ENCODE results near the gene TAF13.
"Not testable (repeated sequence)": the region's sequence is repeated elsewhere in the genome, so short reads cannot be mapped to it uniquely, and the experiment has no call there.

TAF13 gene

GRCh38 chr1:109052145-109052544 lies 23.7 kb downstream of the TAF13 start:
- not testable (repeated sequence) for H3K4me1 ChIP-seq (ENCODE audit: control insufficient read depth in 2 of 2, insufficient read depth in 2 of 2, low read length in 2 of 2); H3K9ac ChIP-seq (ENCODE audit: low read depth in 1 of 2, low read length in 2 of 2); H3K27ac ChIP-seq (ENCODE audit: low read depth in 2 of 2, low read length in 2 of 2); H3K4me3 ChIP-seq (ENCODE audit: low read length in 2 of 2); H3K27me3 ChIP-seq (ENCODE audit: control insufficient read depth in 2 of 2, insufficient read depth in 2 of 2, low read length in 2 of 2); H3K36me3 ChIP-seq (ENCODE audit: control insufficient read depth in 2 of 2, insufficient read depth in 2 of 2, low read length in 2 of 2); H3K9me3 ChIP-seq (ENCODE audit: control insufficient read depth in 2 of 2, low read length in 2 of 2)

GRCh38 chr1:109050228-109050995 lies 25.4 kb downstream of the TAF13 start:
- no peaks in the 10 kb centered on the region for H3K9me3 ChIP-seq (ENCODE audit: control insufficient read depth in 2 of 2, low read length in 2 of 2)
- no peaks in the 10 kb centered on the region for H3K36me3 ChIP-seq (ENCODE audit: control insufficient read depth in 2 of 2, insufficient read depth in 2 of 2, low read length in 2 of 2)
- H3K27ac ChIP-seq (ENCODE audit: low read depth in 2 of 2, low read length in 2 of 2): no peak overlapping the region
- H3K4me1 ChIP-seq (ENCODE audit: control insufficient read depth in 2 of 2, insufficient read depth in 2 of 2, low read length in 2 of 2): no peaks in the 10 kb centered on the region
- H3K27me3 ChIP-seq (ENCODE audit: control insufficient read depth in 2 of 2, insufficient read depth in 2 of 2, low read length in 2 of 2): no peaks in the 10 kb centered on the region
- no peak overlapping the region for H3K9ac ChIP-seq (ENCODE audit: low read depth in 1 of 2, low read length in 2 of 2)
- H3K4me3 ChIP-seq (ENCODE audit: low read length in 2 of 2): no peak overlapping the region

- Histone ChIP-seq H3K27ac (ENCODE audit: low read depth in 2 of 2, low read length in 2 of 2) (no peak overlapping the region), H3K9me3 (ENCODE audit: control insufficient read depth in 2 of 2, low read length in 2 of 2) (no peaks in the 10 kb centered on the region), H3K4me1 (ENCODE audit: control insufficient read depth in 2 of 2, insufficient read depth in 2 of 2, low read length in 2 of 2) (no peaks in the 10 kb centered on the region)
Observed at GRCh38 chr1:109048335-109048734, 27.5 kb downstream of the TAF13 start.

GRCh38 chr1:109047339-109047738 lies 28.5 kb downstream of the TAF13 start:
- H3K4me1 ChIP-seq (ENCODE audit: control insufficient read depth in 2 of 2, insufficient read depth in 2 of 2, low read length in 2 of 2): peaks cover 0 to 3% of the 10 kb centered on the region in 2 donors
- no peaks in the 10 kb centered on the region for H3K9me3 ChIP-seq (ENCODE audit: control insufficient read depth in 2 of 2, low read length in 2 of 2)
- no peak overlapping the region for H3K4me3 ChIP-seq (ENCODE audit: low read length in 2 of 2)
- H3K27me3 ChIP-seq (ENCODE audit: control insufficient read depth in 2 of 2, insufficient read depth in 2 of 2, low read length in 2 of 2): no peaks in the 10 kb centered on the region
- H3K36me3 ChIP-seq (ENCODE audit: control insufficient read depth in 2 of 2, insufficient read depth in 2 of 2, low read length in 2 of 2): no peaks in the 10 kb centered on the region
- no peak overlapping the region for H3K27ac ChIP-seq (ENCODE audit: low read depth in 2 of 2, low read length in 2 of 2)
- no peak overlapping the region for H3K9ac ChIP-seq (ENCODE audit: low read depth in 1 of 2, low read length in 2 of 2)

More at GRCh38 chr1:109048335-109048734, 27.5 kb downstream of the TAF13 start:
- H3K27me3 ChIP-seq (ENCODE audit: control insufficient read depth in 2 of 2, insufficient read depth in 2 of 2, low read length in 2 of 2): no peaks in the 10 kb centered on the region
- H3K9ac ChIP-seq (ENCODE audit: low read depth in 1 of 2, low read length in 2 of 2): no peak overlapping the region
- no peaks in the 10 kb centered on the region for H3K36me3 ChIP-seq (ENCODE audit: control insufficient read depth in 2 of 2, insufficient read depth in 2 of 2, low read length in 2 of 2)
- H3K4me3 ChIP-seq (ENCODE audit: low read length in 2 of 2): no peak overlapping the region

GRCh38 chr1:109046671-109047070 lies 29.1 kb downstream of the TAF13 start:
- Histone ChIP-seq H3K36me3 (ENCODE audit: control insufficient read depth in 2 of 2, insufficient read depth in 2 of 2, low read length in 2 of 2) (no peaks in the 10 kb centered on the region), H3K4me1 (ENCODE audit: control insufficient read depth in 2 of 2, insufficient read depth in 2 of 2, low read length in 2 of 2) (peaks cover 0 to 3% of the 10 kb centered on the region in 2 donors), H3K27ac (ENCODE audit: low read depth in 2 of 2, low read length in 2 of 2) (no peak overlapping the region), H3K9me3 (ENCODE audit: control insufficient read depth in 2 of 2, low read length in 2 of 2) (no peaks in the 10 kb centered on the region), H3K9ac (ENCODE audit: low read depth in 1 of 2, low read length in 2 of 2) (no peak overlapping the region), H3K27me3 (ENCODE audit: control insufficient read depth in 2 of 2, insufficient read depth in 2 of 2, low read length in 2 of 2) (no peaks in the 10 kb centered on the region), H3K4me3 (ENCODE audit: low read length in 2 of 2) (no peak overlapping the region)

GRCh38 chr1:109045595-109045994 lies 30.2 kb downstream of the TAF13 start:
- H3K27me3 ChIP-seq (ENCODE audit: control insufficient read depth in 2 of 2, insufficient read depth in 2 of 2, low read length in 2 of 2): no peaks in the 10 kb centered on the region
- H3K4me3 ChIP-seq (ENCODE audit: low read length in 2 of 2): no peak overlapping the region
- no peak overlapping the region for H3K9ac ChIP-seq (ENCODE audit: low read depth in 1 of 2, low read length in 2 of 2)
- no peaks in the 10 kb centered on the region for H3K9me3 ChIP-seq (ENCODE audit: control insufficient read depth in 2 of 2, low read length in 2 of 2)
- no peaks in the 10 kb centered on the region for H3K36me3 ChIP-seq (ENCODE audit: control insufficient read depth in 2 of 2, insufficient read depth in 2 of 2, low read length in 2 of 2)
- no peak overlapping the region for H3K27ac ChIP-seq (ENCODE audit: low read depth in 2 of 2, low read length in 2 of 2)
- H3K4me1 ChIP-seq (ENCODE audit: control insufficient read depth in 2 of 2, insufficient read depth in 2 of 2, low read length in 2 of 2): peaks cover 0 to 3% of the 10 kb centered on the region in 2 donors

DNA sequence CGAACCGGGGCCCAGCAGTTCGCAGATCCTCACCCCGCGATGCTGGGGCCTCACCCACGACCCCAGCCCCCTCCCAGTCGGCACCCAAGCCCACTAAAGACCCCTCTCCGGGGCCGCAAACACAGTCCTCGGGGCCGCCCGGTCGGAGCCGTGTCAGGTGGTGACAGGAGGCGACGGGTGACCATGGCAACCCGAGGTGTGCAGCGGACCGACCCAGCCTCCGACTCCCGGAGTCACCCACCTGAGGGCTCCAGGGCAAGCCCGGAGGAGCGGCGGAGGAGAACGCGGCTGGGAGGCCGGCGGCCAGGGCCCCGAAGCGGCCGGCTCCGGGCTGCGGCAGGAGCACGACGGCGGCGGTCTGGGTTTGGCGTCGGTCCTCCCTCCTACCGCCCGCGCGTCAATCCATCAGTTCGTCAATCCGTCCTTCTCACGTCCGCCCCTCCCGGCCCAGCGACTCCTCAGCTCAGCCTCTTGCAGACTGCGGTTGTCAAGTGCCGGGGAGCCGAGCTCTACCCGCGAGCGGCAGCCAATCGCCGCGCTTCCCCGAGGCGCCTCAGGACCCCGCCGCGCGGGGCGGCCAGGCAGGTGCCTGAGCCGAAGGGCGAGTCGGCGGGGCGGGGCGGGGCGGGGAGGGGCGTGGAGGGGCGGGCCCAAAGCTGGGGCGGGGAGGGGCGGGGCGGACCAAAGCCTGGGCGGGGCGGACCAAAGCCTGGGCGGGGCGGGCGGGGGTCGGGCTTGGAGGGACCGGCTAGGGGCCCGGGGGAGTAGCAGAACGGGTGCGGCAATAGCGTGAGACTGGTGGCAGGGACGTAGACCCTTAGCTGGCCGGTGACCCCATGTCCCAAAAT lies 34.0 kb downstream of the TAF13 start, which contains the start of gene WDR47:
Gene WDR47 (minus strand): TSS at position 482 of the 848 bp plus-strand sequence. CDS start 18,590 bp downstream, outside the sequence.
- Histone ChIP-seq H3K36me3 (ENCODE audit: control insufficient read depth in 2 of 2, insufficient read depth in 2 of 2, low read length in 2 of 2) (no peaks in the 10 kb centered on the region), H3K4me3 (ENCODE audit: low read length in 2 of 2) (peak within 1 kb of the TSS; percentile 89 to 92), H3K9ac (ENCODE audit: low read depth in 1 of 2, low read length in 2 of 2) (peak within 1 kb of the TSS; percentile 81 to 91), H3K27ac (ENCODE audit: low read depth in 2 of 2, low read length in 2 of 2) (peak within 1 kb of the TSS; percentile 82 to 87), H3K27me3 (ENCODE audit: control insufficient read depth in 2 of 2, insufficient read depth in 2 of 2, low read length in 2 of 2) (no peaks in the 10 kb centered on the region), H3K9me3 (ENCODE audit: control insufficient read depth in 2 of 2, low read length in 2 of 2) (no peaks in the 10 kb centered on the region), H3K4me1 (ENCODE audit: control insufficient read depth in 2 of 2, insufficient read depth in 2 of 2, low read length in 2 of 2) (peaks cover 0 to 3% of the 10 kb centered on the region in 2 donors)

DNA sequence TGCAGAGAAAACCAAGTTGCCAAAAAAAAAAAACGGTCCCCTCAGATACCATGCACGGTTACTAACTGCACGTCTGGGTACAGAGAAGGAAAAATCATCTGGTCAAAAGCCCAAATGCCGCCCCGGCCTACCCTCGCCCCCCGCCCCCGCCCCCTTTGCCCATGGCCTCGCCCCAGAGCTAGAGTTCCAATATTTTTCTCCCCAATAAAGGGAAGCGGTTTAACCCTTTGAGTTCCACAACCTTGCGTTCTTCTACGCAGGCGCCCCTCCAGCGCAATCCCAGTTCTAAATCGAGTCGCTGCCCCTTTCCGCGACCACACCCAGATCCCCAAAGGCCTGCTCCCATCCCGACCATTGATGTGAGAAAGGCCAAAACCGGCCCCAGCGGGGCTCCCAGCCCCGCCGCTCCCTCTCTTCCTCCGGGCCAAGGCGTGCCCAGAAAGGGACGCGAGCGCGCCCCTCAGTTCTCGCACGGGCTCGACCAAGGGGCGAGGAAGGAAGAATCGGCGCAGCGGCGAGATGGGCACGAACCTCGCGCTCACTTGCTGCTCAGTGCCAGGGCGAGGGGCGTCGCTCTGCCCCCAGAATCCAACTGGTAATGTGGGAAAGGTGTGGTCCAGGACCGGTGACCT lies 34.7 kb downstream of the TAF13 start:
- no peaks in the 10 kb centered on the region for H3K36me3 ChIP-seq (ENCODE audit: control insufficient read depth in 2 of 2, insufficient read depth in 2 of 2, low read length in 2 of 2)
- H3K9ac ChIP-seq (ENCODE audit: low read depth in 1 of 2, low read length in 2 of 2): peak overlapping the region; percentile 81 to 91
- H3K27ac ChIP-seq (ENCODE audit: low read depth in 2 of 2, low read length in 2 of 2): peak overlapping the region; percentile 82 to 87
- peaks cover 0 to 3% of the 10 kb centered on the region in 2 donors for H3K4me1 ChIP-seq (ENCODE audit: control insufficient read depth in 2 of 2, insufficient read depth in 2 of 2, low read length in 2 of 2)
- peak overlapping the region; percentile 89 to 92 for H3K4me3 ChIP-seq (ENCODE audit: low read length in 2 of 2)
- H3K9me3 ChIP-seq (ENCODE audit: control insufficient read depth in 2 of 2, low read length in 2 of 2): no peaks in the 10 kb centered on the region
- H3K27me3 ChIP-seq (ENCODE audit: control insufficient read depth in 2 of 2, insufficient read depth in 2 of 2, low read length in 2 of 2): no peaks in the 10 kb centered on the region

DNA sequence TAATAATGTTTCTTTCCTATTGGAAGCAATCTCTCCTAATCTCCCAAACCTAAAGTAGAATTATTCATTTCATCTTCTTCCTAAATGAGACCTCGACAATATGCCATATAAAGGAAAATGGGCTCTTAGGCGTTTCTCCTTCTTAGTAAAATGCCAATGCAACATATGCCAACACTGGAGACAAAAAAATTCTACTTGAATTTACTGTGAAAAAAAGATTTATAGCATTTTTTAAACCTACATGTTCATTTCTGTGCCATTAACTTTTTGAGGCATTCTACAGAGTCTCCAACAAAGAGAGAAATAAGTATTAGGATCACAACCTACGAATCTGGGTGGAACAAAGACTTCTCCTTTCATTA lies 35.2 kb downstream of the TAF13 start:
- Histone ChIP-seq H3K27ac (ENCODE audit: low read depth in 2 of 2, low read length in 2 of 2) (no peak overlapping the region), H3K4me1 (ENCODE audit: control insufficient read depth in 2 of 2, insufficient read depth in 2 of 2, low read length in 2 of 2) (peaks cover 0 to 3% of the 10 kb centered on the region in 2 donors), H3K4me3 (ENCODE audit: low read length in 2 of 2) (peak overlapping the region; percentile 89 to 92), H3K9ac (ENCODE audit: low read depth in 1 of 2, low read length in 2 of 2) (no peak overlapping the region), H3K9me3 (ENCODE audit: control insufficient read depth in 2 of 2, low read length in 2 of 2) (no peaks in the 10 kb centered on the region), H3K36me3 (ENCODE audit: control insufficient read depth in 2 of 2, insufficient read depth in 2 of 2, low read length in 2 of 2) (no peaks in the 10 kb centered on the region), H3K27me3 (ENCODE audit: control insufficient read depth in 2 of 2, insufficient read depth in 2 of 2, low read length in 2 of 2) (no peaks in the 10 kb centered on the region)

DNA sequence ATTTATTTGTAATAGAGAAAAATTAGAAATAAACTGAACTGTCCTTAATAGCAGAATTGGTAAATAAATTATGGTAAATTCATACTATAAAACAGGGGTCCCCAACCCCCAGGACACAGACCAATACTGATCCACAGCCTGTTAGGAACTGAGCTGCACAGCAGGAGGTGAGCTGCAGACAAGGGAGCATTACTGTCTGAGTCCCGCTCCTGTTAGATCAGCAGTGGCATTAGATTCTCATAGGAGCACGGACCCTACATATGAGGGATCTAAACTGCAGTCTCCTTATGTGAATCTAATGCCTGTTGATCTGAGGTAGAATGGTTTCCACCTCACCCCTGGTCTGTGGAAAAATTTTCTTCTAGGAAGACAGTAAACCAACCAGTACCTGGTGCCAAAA lies 41.4 kb downstream of the TAF13 start:
- Histone ChIP-seq H3K27ac (ENCODE audit: low read depth in 2 of 2, low read length in 2 of 2) (no peak overlapping the region), H3K4me3 (ENCODE audit: low read length in 2 of 2) (no peak overlapping the region), H3K4me1 (ENCODE audit: control insufficient read depth in 2 of 2, insufficient read depth in 2 of 2, low read length in 2 of 2) (no peaks in the 10 kb centered on the region), H3K9me3 (ENCODE audit: control insufficient read depth in 2 of 2, low read length in 2 of 2) (no peaks in the 10 kb centered on the region), H3K27me3 (ENCODE audit: control insufficient read depth in 2 of 2, insufficient read depth in 2 of 2, low read length in 2 of 2) (no peaks in the 10 kb centered on the region), H3K9ac (ENCODE audit: low read depth in 1 of 2, low read length in 2 of 2) (no peak overlapping the region), H3K36me3 (ENCODE audit: control insufficient read depth in 2 of 2, insufficient read depth in 2 of 2, low read length in 2 of 2) (no peaks in the 10 kb centered on the region)

Data from mucosa of rectum (tissue), 2 donors.